ENCODE measurements around the gene MYO10. TPM values are rescaled to one million over a fixed set of nuclear protein-coding genes. Genes with fewer than 3 reads are reported as not detected.

The MYO10 gene
- total RNA-seq, 2 experiments from 2014 or later = not detected

DNA sequence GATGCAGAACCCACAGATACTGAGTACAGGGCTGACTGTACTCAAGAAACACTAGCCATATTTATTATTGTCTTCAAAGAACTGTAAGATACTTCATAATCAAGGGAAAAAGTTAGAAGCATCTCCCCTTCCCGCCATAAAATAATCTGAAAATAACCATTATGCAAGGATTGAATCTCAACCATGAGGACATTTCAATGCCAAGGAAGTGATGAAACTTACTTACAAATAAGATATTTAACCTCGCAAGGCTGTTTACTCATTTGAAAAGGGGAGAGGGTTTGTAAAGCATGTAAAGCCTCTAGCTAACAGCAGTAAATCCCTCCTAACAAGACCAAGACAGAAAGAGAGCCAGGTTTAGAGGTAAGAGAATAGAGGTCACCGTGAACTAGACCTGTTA lies 6.3 kb downstream of the MYO10 start:
- H3K4me3 Mint-ChIP-seq = no peak overlapping the region
- intact Hi-C loops (cut with DNase I, micrococcal nuclease) = no loop called here

DNA sequence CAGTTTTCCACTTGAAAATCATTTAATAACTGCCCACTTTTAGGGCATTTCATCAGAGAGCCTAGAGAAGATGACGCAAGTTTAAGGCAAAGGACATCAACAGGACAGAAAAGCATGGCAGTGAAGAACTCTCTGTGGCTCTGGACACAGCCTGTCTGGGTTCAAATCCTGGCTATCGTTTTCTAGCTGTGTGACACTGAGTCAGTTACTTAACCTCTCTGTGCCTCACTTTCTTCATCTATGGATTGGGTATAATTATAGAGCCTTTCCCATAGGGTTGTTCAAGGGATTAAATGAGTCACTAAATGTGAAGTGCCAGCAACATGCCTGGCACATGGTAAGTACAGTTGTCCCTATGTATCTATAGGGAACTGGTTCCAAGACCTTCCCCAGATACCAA lies 6.7 kb downstream of the MYO10 start:
- intact Hi-C loops (cut with DNase I, micrococcal nuclease) = no loop called here
- peaks cover 0 to 12% of the 10 kb centered on the region in 2 experiments for H3K9me3 ChIP-seq (ENCODE audit: control insufficient read depth in 1 of 2, insufficient read depth in 1 of 2, low read length in 2 of 2)
- no peak overlapping the region for H3K27ac ChIP-seq (ENCODE audit: low read depth in 1 of 2, low read length in 2 of 2)
- H3K36me3 ChIP-seq (ENCODE audit: insufficient read depth, low read length) = no peaks in the 10 kb centered on the region
- H3K27me3 Mint-ChIP-seq = peaks cover 54% of the 10 kb centered on the region
- POLR2A ChIA-PET = no interaction called here
- TF ChIP-seq, protein P1, sequence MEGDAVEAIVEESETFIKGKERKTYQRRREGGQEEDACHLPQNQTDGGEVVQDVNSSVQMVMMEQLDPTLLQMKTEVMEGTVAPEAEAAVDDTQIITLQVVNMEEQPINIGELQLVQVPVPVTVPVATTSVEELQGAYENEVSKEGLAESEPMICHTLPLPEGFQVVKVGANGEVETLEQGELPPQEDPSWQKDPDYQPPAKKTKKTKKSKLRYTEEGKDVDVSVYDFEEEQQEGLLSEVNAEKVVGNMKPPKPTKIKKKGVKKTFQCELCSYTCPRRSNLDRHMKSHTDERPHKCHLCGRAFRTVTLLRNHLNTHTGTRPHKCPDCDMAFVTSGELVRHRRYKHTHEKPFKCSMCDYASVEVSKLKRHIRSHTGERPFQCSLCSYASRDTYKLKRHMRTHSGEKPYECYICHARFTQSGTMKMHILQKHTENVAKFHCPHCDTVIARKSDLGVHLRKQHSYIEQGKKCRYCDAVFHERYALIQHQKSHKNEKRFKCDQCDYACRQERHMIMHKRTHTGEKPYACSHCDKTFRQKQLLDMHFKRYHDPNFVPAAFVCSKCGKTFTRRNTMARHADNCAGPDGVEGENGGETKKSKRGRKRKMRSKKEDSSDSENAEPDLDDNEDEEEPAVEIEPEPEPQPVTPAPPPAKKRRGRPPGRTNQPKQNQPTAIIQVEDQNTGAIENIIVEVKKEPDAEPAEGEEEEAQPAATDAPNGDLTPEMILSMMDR (IDR thresholded peaks at IDR 0.05) = no peak
- H3K36me3 Mint-ChIP-seq (ENCODE audit: low read depth) = no peaks in the 10 kb centered on the region
- DNase-seq (no peak), ATAC-seq (ENCODE audit: poor library complexity) (no peak)
- no peaks in the 10 kb centered on the region for H3K9me3 Mint-ChIP-seq
- peaks cover 13 to 25% of the 10 kb centered on the region in 2 experiments for H3K27me3 ChIP-seq (ENCODE audit: control insufficient read depth in 1 of 2, insufficient read depth in 2 of 2, low read length in 2 of 2)
- H3K4me3 Mint-ChIP-seq = no peak overlapping the region
- H3K4me1 ChIP-seq (ENCODE audit: insufficient read depth, low read length) = no peaks in the 10 kb centered on the region
- H3K4me3 ChIP-seq (ENCODE audit: low read length) = no peak overlapping the region
- peaks cover 9% of the 10 kb centered on the region for H3K4me1 Mint-ChIP-seq (ENCODE audit: low read depth)
- H3K27ac Mint-ChIP-seq = no peak overlapping the region
- CTCF ChIA-PET = no interaction called here

More for the DNA sequence above, 6.3 kb downstream of the MYO10 start:
- no peak overlapping the region for H3K4me3 ChIP-seq (ENCODE audit: low read length)
- Mint-ChIP-seq H3K9me3 (no peaks in the 10 kb centered on the region), H3K36me3 (ENCODE audit: low read depth) (no peaks in the 10 kb centered on the region), H3K27me3 (peaks cover 59% of the 10 kb centered on the region), H3K27ac (no peak overlapping the region), H3K4me1 (ENCODE audit: low read depth) (peaks cover 12% of the 10 kb centered on the region)
- no peak overlapping the region for H3K27ac ChIP-seq (ENCODE audit: low read depth in 1 of 2, low read length in 2 of 2)
- H3K4me1 ChIP-seq (ENCODE audit: insufficient read depth, low read length) = peaks cover under 1% of the 10 kb centered on the region
- H3K27me3 ChIP-seq (ENCODE audit: control insufficient read depth in 1 of 2, insufficient read depth in 2 of 2, low read length in 2 of 2) = peaks cover 15 to 30% of the 10 kb centered on the region in 2 experiments
- DNase-seq (no peak), ATAC-seq (ENCODE audit: poor library complexity) (no peak)
- TF ChIP-seq, protein P1 (IDR thresholded peaks at IDR 0.05) = no peak
- POLR2A ChIA-PET = no interaction called here
- H3K36me3 ChIP-seq (ENCODE audit: insufficient read depth, low read length) = no peaks in the 10 kb centered on the region
- CTCF ChIA-PET = no interaction called here
- H3K9me3 ChIP-seq (ENCODE audit: control insufficient read depth in 1 of 2, insufficient read depth in 1 of 2, low read length in 2 of 2) = peaks cover 0 to 12% of the 10 kb centered on the region in 2 experiments

DNA sequence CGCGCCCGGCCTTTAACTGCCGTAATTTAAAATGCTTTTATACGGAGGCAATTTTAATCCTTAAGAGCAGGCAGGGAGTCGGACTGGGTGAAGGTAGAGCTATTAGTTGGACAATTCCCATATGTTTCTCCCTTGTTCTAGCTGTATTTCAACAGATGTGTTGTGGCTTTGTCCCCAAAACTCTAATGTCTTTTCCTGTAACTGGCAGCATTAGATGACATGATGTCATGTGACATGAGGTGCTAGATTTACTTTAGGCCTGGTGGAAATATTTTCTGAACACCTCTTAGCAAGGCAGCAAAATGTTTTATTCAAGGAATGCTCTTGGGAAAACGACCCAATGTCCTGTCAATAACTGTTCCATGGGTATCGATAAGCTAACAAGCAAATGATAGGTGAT lies 8.5 kb downstream of the MYO10 start:
- ChIA-PET POLR2A (no interaction called here), CTCF (no interaction called here)
- Mint-ChIP-seq H3K27ac (no peak overlapping the region), H3K4me3 (no peak overlapping the region), H3K36me3 (ENCODE audit: low read depth) (no peaks in the 10 kb centered on the region), H3K9me3 (no peaks in the 10 kb centered on the region), H3K27me3 (peaks cover 37% of the 10 kb centered on the region), H3K4me1 (ENCODE audit: low read depth) (no peaks in the 10 kb centered on the region)
- ATAC-seq (ENCODE audit: poor library complexity) (no peak), DNase-seq (no peak)
- peaks cover 0 to 12% of the 10 kb centered on the region in 2 experiments for H3K9me3 ChIP-seq (ENCODE audit: control insufficient read depth in 1 of 2, insufficient read depth in 1 of 2, low read length in 2 of 2)
- no peaks in the 10 kb centered on the region for H3K4me1 ChIP-seq (ENCODE audit: insufficient read depth, low read length)
- peaks cover 0 to 9% of the 10 kb centered on the region in 2 experiments for H3K27me3 ChIP-seq (ENCODE audit: control insufficient read depth in 1 of 2, insufficient read depth in 2 of 2, low read length in 2 of 2)
- H3K4me3 ChIP-seq (ENCODE audit: low read length) = no peak overlapping the region
- TF ChIP-seq, protein P1 (IDR thresholded peaks at IDR 0.05) = no peak
- intact Hi-C loops (cut with DNase I, micrococcal nuclease) = no loop called here
- H3K27ac ChIP-seq (ENCODE audit: low read depth in 1 of 2, low read length in 2 of 2) = no peak overlapping the region
- no peaks in the 10 kb centered on the region for H3K36me3 ChIP-seq (ENCODE audit: insufficient read depth, low read length)

Data from CD4-positive, alpha-beta T cell (primary cell).